ENCODE measurements around the gene TRIML1.

- TF ChIP-seq ZBTB8A (tag by site-specific recombination; IDR thresholded peaks at IDR 0.05) (no peak), CTCF (tag by site-specific recombination; IDR thresholded peaks at IDR 0.05) (no peak), ZSCAN18 (tag by site-specific recombination; IDR thresholded peaks at IDR 0.05) (no peak), ZXDB (tag by site-specific recombination; IDR thresholded peaks at IDR 0.05) (no peak), REPIN1 (tag by site-specific recombination; IDR thresholded peaks at IDR 0.05; ENCODE audit: low read depth) (no peak), ZNF510 (tag by site-specific recombination; IDR thresholded peaks at IDR 0.05; ENCODE audit: insufficient replicate concordance) (no peak), ATF2 (tag by site-specific recombination; IDR thresholded peaks at IDR 0.05; ENCODE audit: low read depth) (no peak), MYNN (tag by site-specific recombination; IDR thresholded peaks at IDR 0.05; ENCODE audit: borderline replicate concordance) (no peak)
Measured at GRCh38 chr4:188168726-188169373, 29.6 kb downstream of the TRIML1 start.
